CD4-positive, alpha-beta T cell treated with Interferon alpha-2 for 1 hour (primary cell): ENCODE results near the gene C19orf53.
"Not testable (repeated sequence)": the region's sequence is repeated elsewhere in the genome, so short reads cannot be mapped to it uniquely, and the experiment has no call there.

ENCODE experiments used
- DNase-seq, 2 donors: peaks; one replicate each; pipeline ENCODE4 v3.0.0-alpha.2; 2020 to 2022

The C19orf53 gene

GRCh38 chr19:13764101-13764807, 10.0 kb upstream of the C19orf53 start, which contains the start of gene MRI1:
TSS of gene MRI1 (plus strand) at chr19:13764522. CDS start at chr19:13764589, 67 bp downstream.
- peak; percentile 54 to 72 for DNase-seq

- peak in 1 of 2 donors; percentile 40 for DNase-seq
Measured at GRCh38 chr19:13764821-13765394, 9.3 kb upstream of the C19orf53 start.

- DNase-seq, result no peak
Measured at GRCh38 chr19:13765395-13766094, 8.7 kb upstream of the C19orf53 start.

- DNase-seq, result no peak
Measured at GRCh38 chr19:13766095-13766481, 8.2 kb upstream of the C19orf53 start.

- no peak for DNase-seq
Measured at GRCh38 chr19:13768510-13768909, 5.7 kb upstream of the C19orf53 start.

GRCh38 chr19:13770013-13770635, 4.1 kb upstream of the C19orf53 start:
- no peak for DNase-seq

GRCh38 chr19:13778398-13778797, 4.1 kb downstream of the C19orf53 start:
- no peak for DNase-seq

- DNase-seq, result no peak
Measured at GRCh38 chr19:13778847-13779246, 4.6 kb downstream of the C19orf53 start.

- not testable (repeated sequence) for DNase-seq
Measured at GRCh38 chr19:13779794-13780193, 5.5 kb downstream of the C19orf53 start.

GRCh38 chr19:13781547-13781946, 7.3 kb downstream of the C19orf53 start:
- DNase-seq, result no peak

- no peak for DNase-seq
Measured at GRCh38 chr19:13782537-13782936, 8.3 kb downstream of the C19orf53 start.

- no peak for DNase-seq
Measured at GRCh38 chr19:13783565-13784500, 9.6 kb downstream of the C19orf53 start.

- DNase-seq, result peak; percentile 68 to 78
Measured at GRCh38 chr19:13784731-13785452, 10.6 kb downstream of the C19orf53 start.

- peak; percentile 33 to 57 for DNase-seq
Measured at GRCh38 chr19:13788991-13789390, 14.7 kb downstream of the C19orf53 start.

GRCh38 chr19:13790354-13790753, 16.1 kb downstream of the C19orf53 start:
- DNase-seq, result peak; percentile 54 to 73

- DNase-seq, result not testable (repeated sequence)
Measured at GRCh38 chr19:13793317-13793716, 19.1 kb downstream of the C19orf53 start.

- DNase-seq, result no peak
Measured at GRCh38 chr19:13794398-13794756, 20.1 kb downstream of the C19orf53 start.

- DNase-seq, result peak; percentile 96 to 97
Measured at GRCh38 chr19:13794757-13795589, 20.7 kb downstream of the C19orf53 start, which contains the start of gene ZSWIM4. TSS of gene ZSWIM4 (plus strand) at chr19:13795443. CDS start at chr19:13795649, 206 bp downstream.

- DNase-seq, result peak in 1 of 2 donors; percentile 21
Measured at GRCh38 chr19:13795595-13796300, 21.5 kb downstream of the C19orf53 start.
